Left lung (tissue), 10 donors: Measurements from ENCODE around the gene GALNS. TPM values are rescaled to one million over a fixed set of nuclear protein-coding genes. Genes with fewer than 3 reads are reported as not detected.

Experiments used
- ATAC-seq: fragments of 200-7000 bp; cut with Tn5 transposase; one replicate; pipeline ENCODE4 v1.9.1; 2020; ENCODE audit warnings: moderate library complexity
- DNase-seq, 4 donors: peaks; one replicate each; pipeline ENCODE4 v3.0.0-alpha.2; 2013 to 2020
- H3K27ac ChIP-seq, 2 donors: fragments of 200-600 bp; sonication (generic) in 1 of 2; one replicate each; pipeline versions ENCODE4 v1.5.0 to v1.8.0; 2020 to 2021
- H3K27me3 ChIP-seq, 2 donors: fragments of 200-600 bp; sonication (generic) in 1 of 2; one replicate each; pipeline versions ENCODE4 v1.5.0 to v1.8.0; 2020 to 2021
- H3K36me3 ChIP-seq, 2 donors: fragments of 200-600 bp; sonication (generic) in 1 of 2; one replicate each; pipeline versions ENCODE4 v1.5.0 to v1.8.0; 2020 to 2021
- H3K4me1 ChIP-seq, 2 donors: fragments of 200-600 bp; one replicate each; pipeline ENCODE4 v1.8.0; 2021
- H3K4me3 ChIP-seq, 2 donors: fragments of 200-600 bp; sonication (generic) in 1 of 2; one replicate each; pipeline versions ENCODE4 v1.5.0 to v1.8.0; 2020 to 2021; ENCODE audit warnings: mild to moderate bottlenecking in 1 of 2
- H3K9me3 ChIP-seq, 2 donors: fragments of 200-600 bp; sonication (generic) in 1 of 2; one replicate each; pipeline versions ENCODE4 v1.5.0 to v1.8.0; 2020 to 2021
- CTCF ChIP-seq, 2 donors: fragments of 200-600 bp; sonication (generic) in 1 of 2; IDR thresholded peaks; one replicate each; pipeline versions ENCODE4 v1.5.0 to v1.8.0; 2021; ENCODE audit warnings: antibody characterized with exemption in 2 of 2
- intact Hi-C, 2 donors: fragments of 100-400 bp; cut with DNase I; formaldehyde crosslinking; loops; one replicate each; pipeline versions ENCODE4 v1.11.2 to v1.14.2; 2022
- polyA plus RNA-seq, 6 donors: library from polyadenylated mRNA; unstranded; fragments of 120-200 nt; gene quantifications; one replicate each; pipeline ENCODE4 v1.2.1, GENCODE V29; 2013; ENCODE audit not compliant: insufficient read length in 6 of 6
- total RNA-seq, 2 donors: library from RNA; stranded (reverse); fragmentation: NEBNext Ultra II Directional; extraction: Animal tissue kit (Norgen Biotek cat#: 25700); gene quantifications; one replicate each; pipeline ENCODE4 v1.2.1, GENCODE V29; 2021
- donor health status: DM: no; HTN: yes; CAD: no.
- donor health status: DM: no; HTN: no; CAD: no.

The GALNS gene
- total and polyA plus RNA-seq, 8 donors, result 23.8 to 46.5 (median 31.9) TPM

- peaks cover 0 to 6% of the 10 kb centered on the region in 2 donors for H3K4me1 ChIP-seq
- ATAC-seq (no peak), DNase-seq (no peak)
- peak overlapping the region in 1 of 2 donors; percentile 41 for H3K27ac ChIP-seq
- intact Hi-C loops, result no loop called here
- H3K27me3 ChIP-seq, result no peaks in the 10 kb centered on the region
- H3K36me3 ChIP-seq, result peaks cover 0 to 59% of the 10 kb centered on the region in 2 donors
- H3K9me3 ChIP-seq, result no peaks in the 10 kb centered on the region
- no peak overlapping the region for H3K4me3 ChIP-seq
- TF ChIP-seq CTCF (IDR thresholded peaks at IDR 0.05), result no peak
Observed at GRCh38 chr16:88888057-88888456, 31.3 kb upstream of the GALNS start.

DNA sequence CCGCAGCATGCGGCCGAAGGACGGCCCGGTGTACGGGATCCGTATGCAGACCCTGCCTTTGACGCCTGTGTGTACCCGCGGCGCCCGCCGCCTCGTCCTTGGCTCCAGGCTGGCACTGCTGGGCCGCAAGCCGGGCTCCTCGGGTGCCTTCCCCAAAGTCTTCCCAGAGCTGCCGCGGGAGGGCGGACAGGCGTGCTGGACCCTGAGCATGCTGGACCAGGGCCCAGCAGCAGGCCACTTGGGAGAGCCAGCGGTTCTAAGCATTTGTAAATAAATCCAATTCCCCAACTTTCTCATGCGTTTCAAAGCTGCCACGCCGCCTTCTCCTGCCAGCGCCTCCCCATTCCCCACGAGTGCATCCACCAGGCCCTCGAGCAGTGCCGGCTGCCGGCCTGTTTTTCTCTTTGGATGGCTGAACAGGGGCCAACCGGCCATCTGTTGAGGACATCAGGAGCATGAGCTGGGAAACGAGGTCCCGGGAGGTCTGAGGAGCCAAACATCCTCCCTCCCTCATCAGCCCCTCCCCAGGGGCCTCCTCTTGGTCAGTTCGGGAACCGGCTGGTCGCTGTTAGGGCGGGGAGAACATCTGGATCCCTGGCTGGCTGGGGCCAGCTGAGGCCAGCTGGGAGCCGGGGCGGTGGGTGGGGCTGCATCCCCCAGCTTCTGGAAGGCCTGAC, 30.2 kb upstream of the GALNS start:
- Histone ChIP-seq H3K4me1 (peaks cover 0 to 6% of the 10 kb centered on the region in 2 donors), H3K27ac (peak overlapping the region in 1 of 2 donors; percentile 25), H3K4me3 (no peak overlapping the region), H3K9me3 (no peaks in the 10 kb centered on the region), H3K27me3 (no peaks in the 10 kb centered on the region), H3K36me3 (peaks cover 0 to 59% of the 10 kb centered on the region in 2 donors)
- no peak for TF ChIP-seq CTCF (IDR thresholded peaks at IDR 0.05)
- ATAC-seq, result peak; percentile 52
- DNase-seq, result peak in 3 of 4 donors; percentile 42 to 97 (median 94)
- intact Hi-C loops, result no loop called here

GRCh38 chr16:88886420-88886844, 29.7 kb upstream of the GALNS start:
- peaks cover 0 to 6% of the 10 kb centered on the region in 2 donors for H3K4me1 ChIP-seq
- DNase-seq (no peak), ATAC-seq (peak; percentile 31)
- H3K9me3 ChIP-seq, result no peaks in the 10 kb centered on the region
- intact Hi-C loops, result no loop called here
- peak overlapping the region in 1 of 2 donors; percentile 25 for H3K27ac ChIP-seq
- no peak for TF ChIP-seq CTCF (IDR thresholded peaks at IDR 0.05)
- peaks cover 0 to 53% of the 10 kb centered on the region in 2 donors for H3K36me3 ChIP-seq
- no peak overlapping the region for H3K4me3 ChIP-seq
- peaks cover 0 to 3% of the 10 kb centered on the region in 2 donors for H3K27me3 ChIP-seq

GRCh38 chr16:88885693-88886280, 29.0 kb upstream of the GALNS start:
- Histone ChIP-seq H3K4me1 (peaks cover 0 to 6% of the 10 kb centered on the region in 2 donors), H3K27ac (no peak overlapping the region), H3K4me3 (no peak overlapping the region), H3K27me3 (peaks cover 0 to 5% of the 10 kb centered on the region in 2 donors), H3K36me3 (peaks cover 0 to 50% of the 10 kb centered on the region in 2 donors), H3K9me3 (no peaks in the 10 kb centered on the region)
- TF ChIP-seq CTCF (IDR thresholded peaks at IDR 0.05), result no peak
- intact Hi-C loops, result no loop called here
- DNase-seq (no peak), ATAC-seq (no peak)

- H3K27ac ChIP-seq, result no peak overlapping the region
Observed at GRCh38 chr16:88884569-88885271, 28.0 kb upstream of the GALNS start.

More at GRCh38 chr16:88884569-88885271, 28.0 kb upstream of the GALNS start:
- no peaks in the 10 kb centered on the region for H3K9me3 ChIP-seq
- H3K4me1 ChIP-seq, result peaks cover 0 to 6% of the 10 kb centered on the region in 2 donors
- no peak overlapping the region for H3K4me3 ChIP-seq
- DNase-seq, result no peak
- ATAC-seq, result no peak
- peaks cover 0 to 12% of the 10 kb centered on the region in 2 donors for H3K27me3 ChIP-seq
- peaks cover 0 to 51% of the 10 kb centered on the region in 2 donors for H3K36me3 ChIP-seq
- intact Hi-C loops, result no loop called here
- no peak for TF ChIP-seq CTCF (IDR thresholded peaks at IDR 0.05)
